IPS-18a (cell line): ENCODE measurements around the gene IL27RA.

Experiments used
- H3K27ac ChIP-seq: one replicate; pipeline ENCODE4 v1.5.1; 2013; ENCODE audit warnings: low read length
- H3K27me3 ChIP-seq: one replicate; pipeline ENCODE4 v1.6.1; 2013; ENCODE audit warnings: mild to moderate bottlenecking, low read length; ENCODE audit not compliant: control insufficient read depth, insufficient read depth
- H3K36me3 ChIP-seq: one replicate; pipeline ENCODE4 v1.6.1; 2013; ENCODE audit warnings: low read depth, low read length; ENCODE audit not compliant: control insufficient read depth
- H3K4me1 ChIP-seq: one replicate; pipeline ENCODE4 v1.6.1; 2013; ENCODE audit warnings: low read depth, low read length; ENCODE audit not compliant: control insufficient read depth
- H3K4me3 ChIP-seq: one replicate; pipeline ENCODE4 v1.5.1; 2013; ENCODE audit warnings: low read length
- H3K9ac ChIP-seq: one replicate; pipeline ENCODE4 v1.6.1; 2013; ENCODE audit warnings: mild to moderate bottlenecking, low read length, moderate library complexity
- H3K9me3 ChIP-seq: one replicate; pipeline ENCODE4 v1.6.1; 2013; ENCODE audit warnings: low read depth, low read length; ENCODE audit not compliant: control insufficient read depth

IL27RA gene

DNA sequence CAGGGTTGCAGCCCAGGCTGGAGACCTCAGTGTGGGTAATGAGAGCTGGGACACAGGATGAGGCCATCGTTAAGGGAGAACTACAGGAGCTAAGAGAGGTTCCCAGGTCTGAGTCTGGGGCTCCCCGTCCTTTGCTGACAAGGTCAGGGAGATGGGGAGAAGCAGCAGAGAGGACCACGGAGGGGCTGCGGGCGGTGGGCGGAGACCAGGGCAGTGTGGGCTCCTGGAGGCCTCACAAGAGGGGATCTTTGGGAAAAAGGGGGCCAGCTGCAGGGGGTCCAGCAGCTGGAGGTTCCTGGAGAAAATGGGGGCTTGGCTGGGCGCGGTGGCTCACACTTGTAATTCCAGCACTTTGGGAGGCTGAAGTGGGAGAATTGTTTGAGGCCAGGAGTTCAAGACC lies 41.5 kb upstream of the IL27RA start:
- Histone ChIP-seq H3K27me3 (no peaks in the 10 kb centered on the region), H3K4me1 (peaks cover 22% of the 10 kb centered on the region), H3K27ac (no peak overlapping the region), H3K4me3 (no peak overlapping the region), H3K36me3 (no peaks in the 10 kb centered on the region), H3K9ac (no peak overlapping the region), H3K9me3 (no peaks in the 10 kb centered on the region)

GRCh38 chr19:13992025-13992424 lies 39.5 kb upstream of the IL27RA start:
- Histone ChIP-seq H3K27ac (no peak overlapping the region), H3K36me3 (no peaks in the 10 kb centered on the region), H3K4me1 (peaks cover 8% of the 10 kb centered on the region), H3K9me3 (no peaks in the 10 kb centered on the region), H3K27me3 (no peaks in the 10 kb centered on the region), H3K9ac (no peak overlapping the region), H3K4me3 (no peak overlapping the region)

- no peaks in the 10 kb centered on the region for H3K27me3 ChIP-seq
- no peak overlapping the region for H3K27ac ChIP-seq
- no peaks in the 10 kb centered on the region for H3K4me1 ChIP-seq
- no peak overlapping the region for H3K4me3 ChIP-seq
- peaks cover under 1% of the 10 kb centered on the region for H3K9me3 ChIP-seq
- no peak overlapping the region for H3K9ac ChIP-seq
- no peaks in the 10 kb centered on the region for H3K36me3 ChIP-seq
Observed at GRCh38 chr19:13993590-13994300, 37.8 kb upstream of the IL27RA start.

DNA sequence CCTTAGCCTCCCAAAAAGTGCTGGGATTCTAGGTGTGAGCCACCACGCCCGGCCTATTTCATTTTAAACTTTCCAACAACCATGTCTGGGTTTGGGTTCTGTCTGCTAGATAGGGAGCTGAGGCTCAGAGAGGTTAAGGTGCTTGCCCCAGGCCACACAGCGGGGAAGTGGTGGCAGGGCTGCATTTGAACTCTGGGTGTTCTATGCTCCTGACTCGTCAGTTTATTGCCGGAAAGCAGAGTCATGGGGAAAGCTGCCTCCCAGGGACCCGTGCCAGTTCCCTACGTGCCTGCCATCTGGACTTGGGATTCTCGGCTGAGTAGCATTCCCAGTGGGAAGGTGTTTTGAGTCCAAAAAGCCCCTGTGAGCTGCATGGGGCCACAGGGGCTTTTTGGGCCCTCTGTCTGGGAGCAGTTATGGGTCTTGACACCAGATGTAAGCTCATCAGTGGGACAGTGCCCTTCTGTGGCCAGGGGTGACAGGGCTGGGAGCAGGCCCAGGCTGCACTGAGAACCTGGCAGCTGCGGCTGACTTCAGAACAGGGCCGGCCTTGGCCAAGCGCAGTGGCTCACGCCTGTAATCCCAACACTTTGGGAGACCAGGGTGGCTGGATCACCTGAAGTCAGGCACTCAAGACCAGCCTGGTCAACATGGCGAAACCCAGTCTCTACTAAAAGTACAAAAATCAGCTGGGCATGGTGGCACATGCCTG lies 36.4 kb upstream of the IL27RA start:
- no peaks in the 10 kb centered on the region for H3K36me3 ChIP-seq
- no peak overlapping the region for H3K27ac ChIP-seq
- H3K9ac ChIP-seq, result no peak overlapping the region
- no peak overlapping the region for H3K4me3 ChIP-seq
- H3K27me3 ChIP-seq, result no peaks in the 10 kb centered on the region
- peaks cover 5% of the 10 kb centered on the region for H3K9me3 ChIP-seq
- no peaks in the 10 kb centered on the region for H3K4me1 ChIP-seq

DNA sequence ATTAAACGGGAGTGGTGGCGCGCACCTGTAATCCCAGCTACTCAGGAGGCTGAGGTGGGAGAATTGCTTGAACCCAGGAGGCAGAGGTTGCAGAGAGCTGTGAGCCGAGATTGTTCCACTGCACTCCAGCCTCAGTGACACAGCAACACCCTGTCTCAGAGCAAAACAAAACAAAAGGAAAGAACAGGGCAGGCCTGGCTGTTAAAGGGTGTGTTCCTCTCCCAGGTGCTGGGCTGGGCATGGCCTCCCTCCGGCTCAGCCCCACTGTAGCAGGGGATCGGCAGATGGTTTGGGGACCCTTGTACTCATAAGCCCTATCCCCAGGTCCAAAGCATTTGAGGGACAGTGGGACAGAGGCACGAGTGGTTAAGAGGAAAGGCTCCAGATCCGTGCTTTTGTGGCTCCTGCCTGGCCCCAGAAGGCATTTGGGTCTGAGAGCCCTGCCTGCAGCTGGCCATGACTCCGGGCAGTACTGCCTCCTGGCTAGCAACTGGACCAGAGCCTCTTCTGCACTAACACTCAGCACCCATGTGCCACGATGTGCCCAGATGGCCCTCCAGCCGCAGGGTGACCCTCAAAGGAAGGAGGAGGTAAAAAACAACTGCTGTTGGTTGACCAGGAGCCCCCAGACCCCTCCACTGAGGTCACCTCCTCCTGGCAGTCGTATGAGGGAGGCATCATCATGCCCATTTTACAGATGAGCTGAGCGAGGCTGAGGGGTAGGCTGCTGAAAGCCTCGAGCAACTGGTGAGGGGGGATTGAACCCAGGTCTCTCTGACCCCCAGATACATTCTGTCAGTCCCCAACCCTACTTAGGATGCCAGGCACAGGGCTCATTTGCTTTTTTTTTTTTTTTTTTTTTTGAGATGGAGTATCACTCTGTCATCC lies 35.4 kb upstream of the IL27RA start:
- Histone ChIP-seq H3K27me3 (no peaks in the 10 kb centered on the region), H3K4me1 (no peaks in the 10 kb centered on the region), H3K27ac (no peak overlapping the region), H3K36me3 (no peaks in the 10 kb centered on the region), H3K4me3 (no peak overlapping the region), H3K9me3 (peaks cover 5% of the 10 kb centered on the region), H3K9ac (no peak overlapping the region)

DNA sequence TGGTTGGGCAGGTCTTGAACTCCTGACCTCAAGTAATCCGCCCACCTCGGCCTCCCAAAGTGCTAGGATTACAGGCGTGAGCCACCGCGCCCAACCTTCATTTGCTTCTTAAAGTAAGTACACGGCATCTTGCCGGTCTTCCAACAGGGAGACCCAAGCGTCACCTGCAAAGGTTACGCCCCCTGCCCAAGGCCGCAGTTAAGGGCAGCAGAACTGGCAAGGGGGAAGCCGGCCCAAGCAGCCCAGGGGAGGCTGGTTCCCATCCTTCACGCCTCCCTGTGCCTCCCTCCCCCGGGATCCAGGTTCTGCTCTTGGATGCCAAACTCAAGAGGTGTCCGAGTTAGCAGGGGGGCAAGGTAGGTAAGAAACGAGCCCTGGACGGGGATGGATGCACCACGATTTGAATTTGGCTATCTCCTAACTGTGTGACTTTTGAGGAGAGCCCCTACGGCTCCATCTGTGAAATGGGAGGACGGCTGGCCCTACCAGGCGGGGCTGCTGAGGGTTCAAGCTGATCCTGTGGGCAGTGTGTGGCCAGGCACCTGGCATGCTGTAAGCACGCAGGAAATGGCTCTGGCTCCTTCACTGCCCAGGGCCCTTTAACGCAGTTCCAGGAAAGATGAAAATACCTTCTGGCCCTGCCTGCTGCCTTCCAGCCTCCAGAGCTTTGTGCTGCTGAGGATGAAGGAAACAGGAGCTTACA lies 34.5 kb upstream of the IL27RA start:
- no peaks in the 10 kb centered on the region for H3K36me3 ChIP-seq
- H3K27ac ChIP-seq, result no peak overlapping the region
- H3K9me3 ChIP-seq, result peaks cover 5% of the 10 kb centered on the region
- no peak overlapping the region for H3K9ac ChIP-seq
- H3K27me3 ChIP-seq, result no peaks in the 10 kb centered on the region
- no peak overlapping the region for H3K4me3 ChIP-seq
- no peaks in the 10 kb centered on the region for H3K4me1 ChIP-seq

DNA sequence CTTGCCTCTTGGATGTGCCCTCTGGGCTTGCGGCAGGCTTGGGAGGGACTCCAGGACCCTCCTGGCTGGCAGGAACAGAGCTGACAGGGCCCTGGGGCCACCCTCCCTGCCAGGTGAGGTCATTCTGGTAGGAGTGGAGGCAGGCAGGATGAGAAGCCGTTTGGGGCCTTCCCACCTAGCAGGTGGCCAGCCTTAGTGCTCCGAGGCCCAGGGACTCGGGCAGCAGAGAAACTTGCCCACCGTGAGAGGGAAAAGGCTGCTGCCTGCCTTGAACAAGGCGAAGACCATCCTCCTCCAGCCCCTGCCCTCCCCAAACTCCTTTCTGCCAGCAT lies 34.0 kb upstream of the IL27RA start:
- Histone ChIP-seq H3K27me3 (no peaks in the 10 kb centered on the region), H3K9me3 (peaks cover 5% of the 10 kb centered on the region), H3K4me1 (no peaks in the 10 kb centered on the region), H3K4me3 (no peak overlapping the region), H3K36me3 (no peaks in the 10 kb centered on the region), H3K27ac (no peak overlapping the region), H3K9ac (no peak overlapping the region)

GRCh38 chr19:13998426-13998825 lies 33.1 kb upstream of the IL27RA start:
- Histone ChIP-seq H3K4me1 (no peaks in the 10 kb centered on the region), H3K27me3 (no peaks in the 10 kb centered on the region), H3K36me3 (no peaks in the 10 kb centered on the region), H3K9me3 (peaks cover 5% of the 10 kb centered on the region), H3K27ac (no peak overlapping the region), H3K9ac (no peak overlapping the region), H3K4me3 (no peak overlapping the region)

- Histone ChIP-seq H3K9me3 (peaks cover 5% of the 10 kb centered on the region), H3K27ac (no peak overlapping the region), H3K4me3 (no peak overlapping the region), H3K36me3 (no peaks in the 10 kb centered on the region), H3K9ac (no peak overlapping the region), H3K27me3 (no peaks in the 10 kb centered on the region), H3K4me1 (no peaks in the 10 kb centered on the region)
Observed at GRCh38 chr19:13999085-13999484, 32.5 kb upstream of the IL27RA start.

DNA sequence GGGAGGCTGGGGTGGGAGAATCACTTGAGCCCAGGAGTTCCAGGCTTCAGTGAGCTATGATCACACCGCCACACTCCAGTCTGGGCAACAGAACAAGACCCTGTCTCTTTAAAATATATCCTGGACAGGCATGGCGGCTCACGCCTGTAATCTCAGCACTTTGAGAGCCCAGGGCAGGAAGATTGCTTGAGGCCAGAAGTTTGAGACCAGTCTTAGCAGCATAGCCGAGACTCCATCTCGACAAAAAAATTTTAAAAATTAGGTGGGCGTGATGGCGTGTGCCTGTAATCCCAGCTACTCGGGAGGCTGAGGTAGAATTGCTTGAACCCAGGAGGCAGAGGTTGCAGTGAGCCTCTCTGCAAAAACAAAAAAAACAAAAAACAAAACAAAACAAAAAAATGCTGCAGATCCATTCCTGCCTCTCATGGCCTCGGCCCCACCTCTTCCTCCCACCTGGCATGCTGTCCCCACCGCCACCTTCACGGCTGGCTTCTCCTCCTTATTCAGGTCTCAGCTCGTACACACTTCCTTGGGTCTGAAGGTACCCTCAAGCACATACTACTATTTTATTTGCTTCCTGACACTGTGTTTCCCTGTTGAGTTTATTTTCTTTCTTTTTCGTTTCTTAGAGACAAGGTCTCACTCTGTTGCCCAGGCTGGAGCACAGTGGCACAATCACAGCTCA lies 30.7 kb upstream of the IL27RA start:
- Histone ChIP-seq H3K27me3 (no peaks in the 10 kb centered on the region), H3K4me3 (no peak overlapping the region), H3K9me3 (peaks cover 5% of the 10 kb centered on the region), H3K9ac (no peak overlapping the region), H3K36me3 (no peaks in the 10 kb centered on the region), H3K4me1 (no peaks in the 10 kb centered on the region), H3K27ac (no peak overlapping the region)
